ENCODE measurements around the gene ADISSP.

- TF ChIP-seq CTCF (IDR thresholded peaks at IDR 0.05), result no peak
- no peak for TF ChIP-seq POLR2AphosphoS5 (IDR thresholded peaks at IDR 0.05)
- no peak for TF ChIP-seq POLR2A (IDR thresholded peaks at IDR 0.05)
- TF ChIP-seq EP300 (IDR thresholded peaks at IDR 0.05; ENCODE audit: low read depth), result no peak
Measured at GRCh38 chr20:3778976-3779375, 11.4 kb upstream of the ADISSP start.
